ENCODE measurements around the gene NR1I2. TPM values are rescaled to one million over a fixed set of nuclear protein-coding genes. Genes with fewer than 3 reads are reported as not detected.
A peak's percentile ranks its signal among the peaks of the same experiment; 100 is the strongest.

Gene NR1I2
- total and polyA plus RNA-seq, 2 donors from 2014 or later: 0.38 to 0.41 TPM

- intact Hi-C loops (cut with DNase I): no loop called here
- peaks cover 2 to 8% (median 2%) of the 10 kb centered on the region in 3 donors for H3K9me3 ChIP-seq (ENCODE audit: control insufficient read depth in 2 of 3, insufficient read depth in 1 of 3, low read length in 3 of 3)
- no peak overlapping the region for H3K9ac ChIP-seq (ENCODE audit: low read length in 3 of 3)
- no peak for TF ChIP-seq CTCF (IDR thresholded peaks at IDR 0.05; ENCODE audit: borderline replicate concordance, extremely low read depth, insufficient read depth)
- peaks cover 1 to 21% (median 8%) of the 10 kb centered on the region in 3 donors for H3K36me3 ChIP-seq (ENCODE audit: control insufficient read depth in 2 of 3, insufficient read depth in 3 of 3, low read length in 3 of 3)
- FAIRE-seq (no peak), DNase-seq (no peak)
- H3K27me3 ChIP-seq (ENCODE audit: control insufficient read depth, insufficient read depth, low read length): no peaks in the 10 kb centered on the region
- H3K4me3 ChIP-seq (ENCODE audit: low read length in 3 of 3): no peak overlapping the region
- H3K27ac ChIP-seq (ENCODE audit: low read depth in 2 of 2, low read length in 2 of 2): no peak overlapping the region
- no peaks in the 10 kb centered on the region for H3K4me1 ChIP-seq (ENCODE audit: control insufficient read depth in 2 of 3, insufficient read depth in 2 of 3, low read depth in 1 of 3, low read length in 3 of 3)
These were observed 80.7 kb downstream of the NR1I2 start for GRCh38 chr3:119862616-119863015.

GRCh38 chr3:119864476-119864875 is 82.6 kb downstream of the NR1I2 start:
- H3K4me1 ChIP-seq (ENCODE audit: control insufficient read depth in 2 of 3, insufficient read depth in 2 of 3, low read depth in 1 of 3, low read length in 3 of 3): no peaks in the 10 kb centered on the region
- no peak overlapping the region for H3K27ac ChIP-seq (ENCODE audit: low read depth in 2 of 2, low read length in 2 of 2)
- H3K9me3 ChIP-seq (ENCODE audit: control insufficient read depth in 2 of 3, insufficient read depth in 1 of 3, low read length in 3 of 3): no peaks in the 10 kb centered on the region
- peak in 3 of 5 donors; percentile 30 to 78 (median 58) for DNase-seq
- FAIRE-seq: no peak
- H3K4me3 ChIP-seq (ENCODE audit: low read length in 3 of 3): no peak overlapping the region
- TF ChIP-seq CTCF (IDR thresholded peaks at IDR 0.05; ENCODE audit: borderline replicate concordance, extremely low read depth, insufficient read depth): no peak
- intact Hi-C loops (cut with DNase I): no loop called here
- H3K9ac ChIP-seq (ENCODE audit: low read length in 3 of 3): no peak overlapping the region
- H3K36me3 ChIP-seq (ENCODE audit: control insufficient read depth in 2 of 3, insufficient read depth in 3 of 3, low read length in 3 of 3): peaks cover 0 to 13% (median 8%) of the 10 kb centered on the region in 3 donors
- H3K27me3 ChIP-seq (ENCODE audit: control insufficient read depth, insufficient read depth, low read length): no peaks in the 10 kb centered on the region

Other genes with a start within 250 kb of the NR1I2 start
- gene CD80, start 222.5 kb upstream of the NR1I2 start, total RNA-seq: 1.2 TPM
- not detected for gene CD80, start 222.5 kb upstream of the NR1I2 start, polyA plus RNA-seq (ENCODE audit: insufficient read depth, low read depth, low replicate concordance)
- gene ADPRH, start 202.6 kb upstream of the NR1I2 start, total RNA-seq: 15.0 TPM
- gene ADPRH, start 202.6 kb upstream of the NR1I2 start, polyA plus RNA-seq (ENCODE audit: insufficient read depth, low read depth, low replicate concordance): 5.2 TPM
- 6.7 TPM for gene PLA1A, start 184.2 kb upstream of the NR1I2 start, total RNA-seq
- gene PLA1A, start 184.2 kb upstream of the NR1I2 start, polyA plus RNA-seq (ENCODE audit: insufficient read depth, low read depth, low replicate concordance): 10.1 TPM
- gene POPDC2, start 121.5 kb upstream of the NR1I2 start, total RNA-seq: 3.2 TPM
- gene POPDC2, start 121.5 kb upstream of the NR1I2 start, polyA plus RNA-seq (ENCODE audit: insufficient read depth, low read depth, low replicate concordance): 7.3 TPM
- 46.4 TPM for gene COX17, start 104.7 kb upstream of the NR1I2 start, total RNA-seq
- 218 TPM for gene COX17, start 104.7 kb upstream of the NR1I2 start, polyA plus RNA-seq (ENCODE audit: insufficient read depth, low read depth, low replicate concordance)
- 14.1 TPM for gene CFAP91, start 79.1 kb upstream of the NR1I2 start, total RNA-seq
- 4.7 TPM for gene CFAP91, start 79.1 kb upstream of the NR1I2 start, polyA plus RNA-seq (ENCODE audit: insufficient read depth, low read depth, low replicate concordance)